ENCODE measurements around the gene LEFTY2. TPM values are rescaled to one million over a fixed set of nuclear protein-coding genes. Genes with fewer than 3 reads are reported as not detected.
"Not testable (repeated sequence)": the region's sequence is repeated elsewhere in the genome, so short reads cannot be mapped to it uniquely, and the experiment has no call there.

The LEFTY2 gene
- total RNA-seq, 1 donor from 2014 or later: 2.6 TPM

DNA sequence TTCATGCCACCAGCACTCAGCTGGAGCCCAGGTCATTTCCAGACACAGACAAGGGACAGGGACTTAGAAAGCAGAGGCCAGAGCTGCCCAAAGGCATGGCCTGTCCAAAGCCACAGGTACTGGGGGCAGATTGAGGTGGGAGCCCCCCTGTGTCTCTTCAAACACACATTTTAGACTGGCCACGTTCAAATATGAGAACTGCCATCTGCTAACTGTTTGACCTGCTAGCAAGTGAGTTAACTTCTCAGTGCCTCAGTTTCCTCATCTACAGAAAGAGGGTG is 862 bp upstream of the LEFTY2 start:
- H3K4me3 ChIP-seq: no peak overlapping the region
- no peak for TF ChIP-seq CTCF (IDR thresholded peaks at IDR 0.05)
- H3K9me3 ChIP-seq: no peaks in the 10 kb centered on the region
- H3K36me3 ChIP-seq: no peaks in the 10 kb centered on the region
- H3K27ac ChIP-seq: peak overlapping the region; percentile 87 to 90
- no peaks in the 10 kb centered on the region for H3K27me3 ChIP-seq
- no peak for DNase-seq (ENCODE audit: low spot score in 2 of 2)
- H3K4me1 ChIP-seq: peaks cover 8 to 18% of the 10 kb centered on the region in 2 donors
- intact Hi-C loops (cut with DNase I): no loop called here

DNA sequence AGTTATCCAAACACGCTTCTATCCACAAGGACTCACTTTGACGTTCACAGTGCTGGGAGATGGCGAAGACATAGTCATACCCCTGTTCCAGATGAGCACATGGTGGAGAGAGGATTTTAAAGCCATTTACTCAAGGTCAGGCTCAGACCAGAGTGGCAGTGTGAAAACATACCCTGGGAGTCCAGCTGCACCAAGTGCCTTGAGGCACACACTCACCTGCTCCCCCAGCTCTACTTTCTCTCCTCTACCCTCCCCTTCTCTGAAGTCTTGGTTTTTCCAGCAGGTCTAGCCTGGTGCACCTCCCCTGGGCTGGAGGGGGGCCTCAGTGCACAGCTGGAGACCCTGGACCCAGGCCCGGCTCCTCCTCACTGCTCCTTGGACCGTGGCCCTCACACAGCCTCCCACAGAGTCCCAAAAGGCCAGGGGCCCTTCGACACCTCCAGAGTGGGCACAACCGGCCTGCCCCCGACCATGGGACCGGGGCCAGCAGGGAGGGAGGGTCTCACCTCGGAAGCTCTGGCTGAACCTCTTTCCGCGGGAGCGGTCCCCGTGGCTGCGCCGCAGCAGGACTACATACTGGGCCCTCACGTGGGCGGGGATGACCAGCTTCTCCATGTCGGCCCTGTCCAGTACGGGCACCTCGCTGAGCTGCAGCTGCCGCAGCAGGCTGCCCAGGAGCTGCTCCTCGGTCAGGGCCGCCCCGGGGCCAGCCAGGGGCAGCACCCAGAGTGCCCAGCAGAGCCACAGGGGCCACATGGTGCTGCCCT is 452 bp downstream of the LEFTY2 start:
- peak overlapping the region in 1 of 2 donors; percentile 37 for H3K4me3 ChIP-seq
- H3K36me3 ChIP-seq: no peaks in the 10 kb centered on the region
- no peak for DNase-seq (ENCODE audit: low spot score in 2 of 2)
- H3K4me1 ChIP-seq: peaks cover 8 to 18% of the 10 kb centered on the region in 2 donors
- TF ChIP-seq CTCF (IDR thresholded peaks at IDR 0.05): no peak
- no peaks in the 10 kb centered on the region for H3K27me3 ChIP-seq
- intact Hi-C loops (cut with DNase I): no loop called here
- H3K9me3 ChIP-seq: no peaks in the 10 kb centered on the region
- H3K27ac ChIP-seq: peak overlapping the region; percentile 87 to 90

GRCh38 chr1:225939939-225940310 is 1.1 kb downstream of the LEFTY2 start:
- Histone ChIP-seq H3K4me1 (peaks cover 8 to 18% of the 10 kb centered on the region in 2 donors), H3K4me3 (peak overlapping the region in 1 of 2 donors; percentile 37)
- DNase-seq (ENCODE audit: low spot score in 2 of 2); H3K27me3 ChIP-seq; H3K9me3 ChIP-seq; H3K27ac ChIP-seq; H3K36me3 ChIP-seq; intact Hi-C loops (cut with DNase I): not testable (repeated sequence)

GRCh38 chr1:225939097-225939938 is 1.7 kb downstream of the LEFTY2 start:
- peak overlapping the region in 1 of 2 donors; percentile 37 for H3K4me3 ChIP-seq
- not testable (repeated sequence) for H3K9me3 ChIP-seq; DNase-seq (ENCODE audit: low spot score in 2 of 2)

GRCh38 chr1:225937048-225937968 is 3.7 kb downstream of the LEFTY2 start:
- DNase-seq (ENCODE audit: low spot score in 2 of 2): no peak
- TF ChIP-seq CTCF (IDR thresholded peaks at IDR 0.05): no peak
- Histone ChIP-seq H3K27me3 (no peaks in the 10 kb centered on the region), H3K9me3 (no peaks in the 10 kb centered on the region), H3K27ac (no peak overlapping the region), H3K4me1 (peaks cover 8 to 18% of the 10 kb centered on the region in 2 donors), H3K4me3 (no peak overlapping the region), H3K36me3 (no peaks in the 10 kb centered on the region)
- intact Hi-C loops (cut with DNase I): no loop called here

More at GRCh38 chr1:225939097-225939938, 1.7 kb downstream of the LEFTY2 start:
- H3K27me3 ChIP-seq; intact Hi-C loops (cut with DNase I); H3K27ac ChIP-seq; H3K36me3 ChIP-seq: not testable (repeated sequence)
- peaks cover 8 to 18% of the 10 kb centered on the region in 2 donors for H3K4me1 ChIP-seq

DNA sequence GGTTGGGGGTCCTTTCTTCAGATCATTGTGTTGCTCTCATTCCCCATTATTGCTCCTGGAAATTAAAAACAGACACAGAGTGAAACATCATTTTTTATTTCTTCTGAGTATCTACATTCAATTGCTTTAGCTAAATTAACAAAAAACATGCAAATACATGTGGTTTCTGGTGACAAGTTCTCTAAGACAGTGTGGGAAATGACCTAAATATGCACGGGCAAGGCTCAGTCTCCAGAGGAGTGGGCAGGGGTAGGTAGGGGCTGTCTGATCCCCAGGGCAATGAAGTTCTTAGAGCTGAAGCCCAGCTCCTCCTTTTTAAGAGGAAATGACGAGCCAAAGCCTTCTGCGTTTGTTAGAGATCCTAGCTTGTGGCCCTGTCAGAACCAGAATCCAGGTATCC is 4.5 kb downstream of the LEFTY2 start:
- Histone ChIP-seq H3K27me3 (no peaks in the 10 kb centered on the region), H3K36me3 (no peaks in the 10 kb centered on the region), H3K4me3 (no peak overlapping the region), H3K27ac (no peak overlapping the region), H3K4me1 (peaks cover 8 to 14% of the 10 kb centered on the region in 2 donors), H3K9me3 (no peaks in the 10 kb centered on the region)
- no peak for DNase-seq (ENCODE audit: low spot score in 2 of 2)
- intact Hi-C loops (cut with DNase I): no loop called here
- TF ChIP-seq CTCF (IDR thresholded peaks at IDR 0.05): no peak

DNA sequence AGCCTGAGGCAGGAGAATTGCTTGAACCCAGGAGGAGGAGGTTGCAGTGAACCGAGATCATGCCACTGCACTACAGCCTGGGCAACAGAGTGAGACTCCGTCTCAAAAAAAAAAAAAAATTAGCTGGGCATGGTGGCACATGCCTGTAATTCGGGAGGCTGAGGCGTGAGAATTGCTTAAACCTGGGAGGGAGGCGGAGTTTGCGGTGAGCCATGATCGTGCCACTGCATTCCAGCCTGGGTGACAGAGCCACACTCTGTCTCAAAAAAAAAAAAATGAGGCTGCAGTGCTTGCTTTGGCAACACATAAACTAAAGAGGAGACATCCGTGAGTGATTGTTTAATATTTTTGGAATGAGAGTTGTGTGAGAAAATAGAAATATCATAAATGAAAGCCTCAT is 4.9 kb downstream of the LEFTY2 start:
- H3K36me3 ChIP-seq; H3K27me3 ChIP-seq; H3K4me1 ChIP-seq; DNase-seq (ENCODE audit: low spot score in 2 of 2); intact Hi-C loops (cut with DNase I); H3K9me3 ChIP-seq; H3K27ac ChIP-seq; H3K4me3 ChIP-seq: not testable (repeated sequence)

All from ascending aorta (tissue), 2 donors.